Omental fat pad (tissue), 4 donors: ENCODE measurements around the gene LRCH1. TPM values are rescaled to one million over a fixed set of nuclear protein-coding genes. Genes with fewer than 3 reads are reported as not detected.

Source experiments
- ATAC-seq: fragments of 150-250 bp; one replicate; pipeline ENCODE4 v1.9.1; 2016; ENCODE audit warnings: mild to moderate bottlenecking, moderate library complexity; ENCODE audit not compliant: low FRiP score
- DNase-seq: peaks from one replicate; pipeline ENCODE4 v3.0.0-alpha.2; 2019; ENCODE audit warnings: low spot score
- CTCF ChIP-seq, 3 donors: fragments of 450-650 bp; IDR thresholded peaks; one replicate each; pipeline ENCODE4 v1.5.1; 2016 to 2017; ENCODE audit warnings: antibody characterized with exemption in 3 of 3, mild to moderate bottlenecking in 3 of 3, moderate library complexity in 2 of 3
- total RNA-seq, 4 donors: library from RNA; depleted of rRNA; stranded (reverse); fragments of >200 nt; gene quantifications; one replicate each; pipeline ENCODE4 v1.1.0, GENCODE V29; 2016

Gene LRCH1
- total RNA-seq, 4 donors from 2014 or later: 9.7 to 43.7 (median 16.5) TPM

GRCh38 chr13:46595885-46596275 lies 42.9 kb downstream of the LRCH1 start:
- ATAC-seq (no peak), DNase-seq (no peak)
- no peak for TF ChIP-seq CTCF (IDR thresholded peaks at IDR 0.05)

- TF ChIP-seq CTCF (IDR thresholded peaks at IDR 0.05): no peak
- DNase-seq (no peak), ATAC-seq (no peak)
Measured at GRCh38 chr13:46596466-46596865, 43.5 kb downstream of the LRCH1 start.

- DNase-seq (no peak), ATAC-seq (no peak)
- TF ChIP-seq CTCF (IDR thresholded peaks at IDR 0.05): no peak
Measured at GRCh38 chr13:46598140-46598819, 45.3 kb downstream of the LRCH1 start.

GRCh38 chr13:46598820-46599180 lies 45.8 kb downstream of the LRCH1 start:
- ATAC-seq (no peak), DNase-seq (no peak)
- no peak for TF ChIP-seq CTCF (IDR thresholded peaks at IDR 0.05)

GRCh38 chr13:46600943-46601311 lies 48.0 kb downstream of the LRCH1 start:
- no peak for ATAC-seq
- no peak for TF ChIP-seq CTCF (IDR thresholded peaks at IDR 0.05)
- DNase-seq: no peak

- DNase-seq: no peak
- no peak for TF ChIP-seq CTCF (IDR thresholded peaks at IDR 0.05)
- no peak for ATAC-seq
Measured at GRCh38 chr13:46602531-46602930, 49.6 kb downstream of the LRCH1 start.

GRCh38 chr13:46603165-46603603 lies 50.2 kb downstream of the LRCH1 start:
- ATAC-seq (no peak), DNase-seq (no peak)
- no peak for TF ChIP-seq CTCF (IDR thresholded peaks at IDR 0.05)
